D721Med (cell line): Measurements from ENCODE around the gene R3HDM2.
"Not testable (repeated sequence)": the region's sequence is repeated elsewhere in the genome, so short reads cannot be mapped to it uniquely, and the experiment has no call there.

ENCODE experiments used
- DNase-seq: peaks from one replicate; pipeline ENCODE4 v3.0.0; 2011; ENCODE audit warnings: low spot score; ENCODE audit not compliant: insufficient read length
- FAIRE-seq: peaks from 2 replicates; lab custom pipeline; 2011; peaks lifted over from hg19 to GRCh38; lab: Jason Lieb, UNC
- TF ChIP-seq, protein P1 (sequence below): IDR thresholded peaks from 2 replicates; pipeline ENCODE4 v1.5.1; 2012; ENCODE audit warnings: mild to moderate bottlenecking, control low read depth; ENCODE audit not compliant: insufficient read depth; ENCODE audit errors: missing control alignments

R3HDM2 gene

DNA sequence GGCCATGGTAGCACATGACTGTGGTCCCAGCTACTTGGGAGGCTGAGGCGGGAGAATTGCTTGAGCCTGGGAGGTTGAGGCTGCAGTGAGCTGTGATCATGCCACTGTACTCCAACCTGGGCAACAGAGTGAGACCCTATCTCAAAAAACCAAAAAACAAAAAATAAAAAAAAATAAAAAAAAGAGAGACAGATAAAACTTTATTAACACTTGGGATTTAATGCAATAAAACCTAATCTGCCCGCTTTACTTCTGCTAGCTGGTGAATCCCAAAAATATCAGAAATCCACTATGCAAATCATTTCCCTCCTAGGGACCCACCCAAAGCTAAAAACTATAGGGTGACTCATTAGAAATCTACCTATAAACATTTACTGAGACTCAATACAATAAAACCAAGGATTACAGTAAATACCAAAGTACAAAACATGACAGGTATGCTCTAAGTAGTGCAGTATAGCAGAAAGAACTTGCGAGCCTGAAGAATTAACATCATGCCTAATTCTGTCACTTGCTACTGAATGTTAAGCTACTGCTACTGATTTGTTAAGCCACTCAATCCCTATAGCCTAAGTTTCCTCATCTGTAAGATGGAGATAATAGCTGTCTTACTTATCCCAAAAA is 129.8 kb downstream of the R3HDM2 start:
- no peak for FAIRE-seq
- TF ChIP-seq, protein P1, sequence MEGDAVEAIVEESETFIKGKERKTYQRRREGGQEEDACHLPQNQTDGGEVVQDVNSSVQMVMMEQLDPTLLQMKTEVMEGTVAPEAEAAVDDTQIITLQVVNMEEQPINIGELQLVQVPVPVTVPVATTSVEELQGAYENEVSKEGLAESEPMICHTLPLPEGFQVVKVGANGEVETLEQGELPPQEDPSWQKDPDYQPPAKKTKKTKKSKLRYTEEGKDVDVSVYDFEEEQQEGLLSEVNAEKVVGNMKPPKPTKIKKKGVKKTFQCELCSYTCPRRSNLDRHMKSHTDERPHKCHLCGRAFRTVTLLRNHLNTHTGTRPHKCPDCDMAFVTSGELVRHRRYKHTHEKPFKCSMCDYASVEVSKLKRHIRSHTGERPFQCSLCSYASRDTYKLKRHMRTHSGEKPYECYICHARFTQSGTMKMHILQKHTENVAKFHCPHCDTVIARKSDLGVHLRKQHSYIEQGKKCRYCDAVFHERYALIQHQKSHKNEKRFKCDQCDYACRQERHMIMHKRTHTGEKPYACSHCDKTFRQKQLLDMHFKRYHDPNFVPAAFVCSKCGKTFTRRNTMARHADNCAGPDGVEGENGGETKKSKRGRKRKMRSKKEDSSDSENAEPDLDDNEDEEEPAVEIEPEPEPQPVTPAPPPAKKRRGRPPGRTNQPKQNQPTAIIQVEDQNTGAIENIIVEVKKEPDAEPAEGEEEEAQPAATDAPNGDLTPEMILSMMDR, result no peak
- no peak for DNase-seq

DNA sequence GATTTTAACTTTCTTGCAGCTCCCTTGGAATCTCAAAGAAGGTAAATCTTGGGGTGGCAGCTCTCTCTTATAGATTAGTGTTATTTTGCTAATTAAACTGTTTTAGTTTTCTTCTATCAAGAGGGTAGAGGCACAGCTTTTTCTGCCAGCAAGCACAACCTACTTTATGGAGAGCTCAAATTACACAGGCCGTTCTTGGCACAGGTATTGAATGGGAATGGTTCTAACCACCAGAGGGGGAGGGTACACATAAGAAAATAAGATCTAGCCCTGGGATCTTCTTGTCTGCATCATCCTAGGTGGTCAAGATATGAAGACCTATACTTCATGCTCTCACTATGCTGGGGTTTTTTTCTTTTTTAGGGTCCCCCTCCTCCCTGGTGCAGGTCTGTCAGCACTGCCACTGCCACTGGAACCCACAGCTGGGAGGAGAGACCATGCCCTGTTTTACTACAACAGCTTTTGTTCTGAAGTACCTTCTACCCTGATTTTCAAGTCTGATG is 131.3 kb downstream of the R3HDM2 start:
- DNase-seq (no peak), FAIRE-seq (no peak)
- TF ChIP-seq, protein P1, result no peak

DNA sequence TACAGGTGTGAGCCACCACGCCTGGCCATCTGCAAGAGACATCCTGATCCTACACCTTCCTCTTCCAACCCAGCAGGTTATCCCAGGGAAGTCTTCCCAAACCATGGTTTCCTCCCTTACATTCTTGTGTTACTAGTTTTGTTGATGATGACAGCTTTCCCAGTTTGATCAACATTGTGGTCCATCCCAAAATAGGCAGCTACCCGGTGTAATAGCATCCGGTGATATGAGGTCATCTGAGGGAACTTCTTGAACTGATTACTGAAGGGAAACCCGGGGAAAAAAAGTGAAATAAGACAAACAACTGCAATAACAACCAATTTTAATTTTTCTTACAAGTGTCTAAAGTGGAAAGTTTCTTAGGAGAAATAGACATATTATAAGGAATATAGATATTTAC is 134.6 kb downstream of the R3HDM2 start:
- TF ChIP-seq, protein P1, result no peak
- FAIRE-seq, result no peak
- no peak for DNase-seq

DNA sequence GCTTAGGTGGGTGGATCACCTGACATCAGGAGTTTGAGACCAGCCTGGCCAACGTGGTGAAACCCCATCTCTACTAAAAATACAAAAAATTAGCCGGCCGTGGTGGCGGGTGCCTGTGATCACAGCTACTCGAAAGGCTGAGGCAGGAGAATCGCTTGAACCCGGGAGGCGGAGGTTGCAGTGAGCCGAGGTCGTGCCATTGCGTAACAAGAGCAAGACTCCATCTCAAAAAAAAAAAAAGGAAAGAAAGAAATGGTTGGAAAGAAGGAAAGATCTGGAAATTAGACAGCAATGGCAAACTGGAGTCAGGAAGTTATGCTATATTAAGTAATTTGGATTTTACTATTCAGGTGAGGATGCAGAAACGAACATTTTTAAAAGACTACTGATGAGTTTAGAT is 148.8 kb downstream of the R3HDM2 start:
- FAIRE-seq, DNase-seq: not testable (repeated sequence)

DNA sequence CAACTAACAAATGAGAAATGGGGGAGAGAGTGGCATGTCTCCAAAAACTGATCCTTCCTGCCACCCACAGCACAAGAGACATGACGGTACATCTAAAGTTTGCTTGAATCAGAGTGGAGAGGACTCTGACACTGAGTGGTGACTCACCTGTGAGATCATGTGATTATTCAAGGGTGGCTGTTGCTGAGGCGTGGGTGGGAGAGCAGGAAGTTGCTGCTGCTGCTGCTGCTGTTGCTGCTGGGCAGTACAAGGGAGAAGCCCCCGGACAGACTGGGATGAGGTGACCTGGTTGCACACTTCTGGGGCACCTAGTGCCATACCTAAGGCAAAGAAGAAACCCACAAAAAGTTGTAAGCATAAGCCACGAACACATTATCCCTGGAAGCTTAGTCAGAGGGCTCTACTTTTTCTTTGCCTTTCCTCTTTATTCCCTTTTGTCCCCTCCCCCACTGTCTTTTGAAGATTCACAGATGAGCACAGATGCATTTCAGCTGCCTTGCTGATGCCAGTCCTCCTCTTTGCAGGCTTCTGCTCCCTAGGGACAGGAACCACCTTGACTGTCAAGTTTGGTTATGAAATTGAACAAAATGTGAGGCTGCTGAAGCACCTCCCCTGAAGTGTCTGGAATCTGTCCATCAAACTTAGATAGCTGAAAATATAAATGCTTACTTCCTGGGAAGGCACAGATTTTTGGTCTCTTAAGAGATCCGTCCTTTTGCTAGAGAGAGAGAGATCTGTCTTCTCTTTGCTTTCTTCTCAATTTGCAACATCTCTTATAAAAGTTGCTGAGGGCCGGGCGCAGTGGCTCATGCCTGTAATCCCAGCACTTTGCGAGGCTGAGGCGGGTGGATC is 150.4 kb downstream of the R3HDM2 start:
- TF ChIP-seq, protein P1, result no peak
- no peak for FAIRE-seq
- DNase-seq, result no peak

DNA sequence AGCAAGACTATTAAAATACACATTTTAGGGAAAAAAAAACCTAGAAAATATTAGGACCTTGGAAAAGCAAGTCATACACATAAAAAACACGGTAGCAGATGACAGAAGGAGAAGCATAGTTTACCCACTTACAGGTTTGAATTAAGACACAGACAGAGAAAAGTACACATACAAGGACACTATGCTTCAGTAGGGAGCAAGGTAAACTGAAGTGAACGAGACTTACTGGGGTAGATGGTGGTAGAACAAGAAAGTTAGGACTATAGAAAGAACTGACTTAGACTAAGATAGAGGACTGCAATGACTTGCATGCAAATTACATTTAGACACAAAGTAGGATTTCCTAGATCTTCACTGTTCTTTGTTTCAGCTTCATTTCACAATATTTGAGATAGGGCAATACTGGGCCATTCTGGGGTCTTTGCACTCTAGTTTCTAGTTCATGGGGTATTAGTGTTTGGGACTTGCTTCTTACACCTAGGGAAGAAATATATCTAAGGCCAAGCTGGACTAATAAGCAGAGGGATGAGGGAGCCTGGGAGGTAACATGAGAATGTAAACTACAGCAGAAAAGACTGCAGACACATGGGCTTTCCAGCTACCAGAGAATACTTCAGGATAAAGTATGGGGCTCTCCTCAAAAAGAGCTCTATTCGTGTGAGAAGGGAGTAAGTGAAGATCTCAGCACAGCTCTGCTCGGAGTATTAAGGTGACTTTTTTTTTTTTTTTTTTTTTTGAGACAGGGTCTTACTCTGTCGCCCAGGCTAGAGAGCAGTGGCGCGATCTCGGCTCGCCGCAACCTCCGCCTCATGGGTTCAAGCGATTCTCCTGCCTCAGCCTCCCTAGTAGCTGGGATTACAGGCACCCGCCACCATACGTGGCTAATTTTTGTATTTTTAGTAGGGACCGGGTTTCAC is 152.1 kb downstream of the R3HDM2 start:
- DNase-seq (no peak), FAIRE-seq (no peak)
- TF ChIP-seq, protein P1, result no peak

DNA sequence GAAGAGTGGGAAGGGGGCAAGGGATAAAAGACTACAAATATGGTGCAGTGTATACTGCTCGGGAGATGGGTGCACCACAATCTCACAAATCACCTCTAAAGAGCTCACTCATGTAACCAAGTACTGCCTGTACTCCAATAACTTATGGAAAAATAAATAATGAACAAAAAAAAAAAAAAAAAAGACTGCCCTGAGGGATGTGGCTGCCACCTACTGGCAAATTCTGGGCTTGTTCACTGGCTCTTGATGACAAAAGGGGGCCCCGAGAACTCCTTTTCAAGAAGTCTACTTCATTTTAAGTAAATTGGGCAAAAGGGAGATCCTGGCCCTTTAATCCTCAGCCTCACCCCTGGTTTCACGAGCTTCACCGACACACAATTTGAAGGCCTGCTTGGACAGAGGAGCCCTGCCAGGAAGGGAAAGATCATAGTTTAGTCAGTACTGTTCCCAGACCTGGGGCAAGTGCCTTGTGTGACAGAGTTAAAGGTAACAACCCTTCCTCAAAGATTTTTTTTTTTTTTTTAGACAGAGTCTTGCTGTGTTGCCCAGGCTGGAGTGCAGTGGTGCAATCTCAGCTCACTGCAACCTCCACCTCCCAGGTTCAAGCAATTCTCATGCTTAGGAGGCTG is 153.8 kb downstream of the R3HDM2 start:
- DNase-seq, result no peak
- TF ChIP-seq, protein P1, result peak; percentile 35
- no peak for FAIRE-seq

DNA sequence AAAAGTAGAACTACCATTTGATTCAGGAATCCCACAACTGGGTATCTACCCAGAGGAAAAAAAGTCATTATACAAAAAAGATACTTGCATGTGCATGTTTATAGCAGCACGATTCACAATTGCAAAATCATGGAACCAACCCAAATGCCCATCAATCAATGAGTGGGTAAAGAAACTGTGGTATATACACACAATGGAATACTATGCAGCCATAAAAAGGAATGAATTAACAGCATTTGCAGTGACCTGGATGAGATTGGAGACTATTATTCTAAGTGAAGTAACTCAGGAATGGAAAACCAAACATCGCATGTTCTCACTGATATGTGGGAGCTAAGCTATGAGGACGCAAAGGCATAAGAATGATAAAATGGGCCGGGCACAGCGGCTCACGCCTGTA is 154.6 kb downstream of the R3HDM2 start:
- FAIRE-seq, result not testable (repeated sequence)

More for the DNA sequence above, 154.6 kb downstream of the R3HDM2 start:
- not testable (repeated sequence) for DNase-seq
